GM19452 (cell line): Measurements from ENCODE around the gene C11orf16.
A peak's percentile ranks its signal among the peaks of the same experiment; 100 is the strongest.
"Not testable (repeated sequence)": the region's sequence is repeated elsewhere in the genome, so short reads cannot be mapped to it uniquely, and the experiment has no call there.

Source experiments
- ATAC-seq: cut with Tn5 transposase; IDR thresholded peaks from one replicate; pipeline ENCODE4 v1.9.1; 2021; ENCODE audit not compliant: unreplicated experiment

C11orf16 gene

GRCh38 chr11:8937659-8938058 lies 4.9 kb upstream of the C11orf16 start:
- ATAC-seq: no peak

- no peak for ATAC-seq
Observed at GRCh38 chr11:8937159-8937558, 4.4 kb upstream of the C11orf16 start.

GRCh38 chr11:8935789-8936188 lies 3.0 kb upstream of the C11orf16 start:
- not testable (repeated sequence) for ATAC-seq

- no peak for ATAC-seq
Observed at GRCh38 chr11:8934742-8935488, 2.2 kb upstream of the C11orf16 start.

GRCh38 chr11:8933931-8934330 lies 1.2 kb upstream of the C11orf16 start:
- ATAC-seq: no peak

GRCh38 chr11:8930456-8931175 lies 2.1 kb downstream of the C11orf16 start:
- ATAC-seq: no peak

GRCh38 chr11:8928981-8929615 lies 3.6 kb downstream of the C11orf16 start:
- ATAC-seq: no peak

GRCh38 chr11:8928205-8928604 lies 4.5 kb downstream of the C11orf16 start:
- ATAC-seq: no peak

GRCh38 chr11:8927233-8927632 lies 5.5 kb downstream of the C11orf16 start:
- ATAC-seq: no peak

GRCh38 chr11:8926236-8926635 lies 6.5 kb downstream of the C11orf16 start:
- ATAC-seq: no peak

GRCh38 chr11:8925711-8926110 lies 7.0 kb downstream of the C11orf16 start:
- no peak for ATAC-seq

GRCh38 chr11:8922691-8923090 lies 10.1 kb downstream of the C11orf16 start:
- ATAC-seq: no peak

GRCh38 chr11:8917157-8917825 lies 15.5 kb downstream of the C11orf16 start:
- no peak for ATAC-seq

GRCh38 chr11:8914661-8915018 lies 18.1 kb downstream of the C11orf16 start:
- ATAC-seq: no peak

GRCh38 chr11:8913961-8914660 lies 18.6 kb downstream of the C11orf16 start:
- ATAC-seq: no peak

- peak; percentile 65 for ATAC-seq
Observed at GRCh38 chr11:8911029-8911823, 21.5 kb downstream of the C11orf16 start, which contains the start of gene AKIP1. Gene AKIP1 (plus strand): TSS chr11:8911189. CDS start chr11:8911450, 261 bp downstream.

- peak; percentile 20 for ATAC-seq
Observed at GRCh38 chr11:8910649-8911026, 22.1 kb downstream of the C11orf16 start.

GRCh38 chr11:8908099-8908498 lies 24.6 kb downstream of the C11orf16 start:
- no peak for ATAC-seq

- no peak for ATAC-seq
Observed at GRCh38 chr11:8907116-8907515, 25.6 kb downstream of the C11orf16 start.
